Esophagus muscularis mucosa (tissue), 4 donors: ENCODE data around the gene YARS1. TPM values are rescaled to one million over a fixed set of nuclear protein-coding genes. Genes with fewer than 3 reads are reported as not detected.

Experiments used
- DNase-seq: peaks from one replicate; pipeline ENCODE4 v3.0.0-alpha.2; 2017; ENCODE audit errors: extremely low spot score
- H3K27ac ChIP-seq, 4 donors: fragments of 200-600 bp; sonication (generic); replicated peaks in 1 of 4; 1 replicate in 3 of 4; 2 replicates in 1 of 4; pipeline ENCODE4 v1.5.1; 2016 to 2019; ENCODE audit warnings: mild to moderate bottlenecking in 1 of 4
- H3K27me3 ChIP-seq, 4 donors: fragments of 200-600 bp; sonication (generic); one replicate each; pipeline versions ENCODE4 v1.5.1 to v1.6.0; 2016 to 2019
- H3K36me3 ChIP-seq, 4 donors: fragments of 200-600 bp; sonication (generic); one replicate each; pipeline ENCODE4 v1.5.1; 2016 to 2019
- H3K4me1 ChIP-seq, 4 donors: fragments of 200-600 bp; sonication (generic); one replicate each; pipeline ENCODE4 v1.5.1; 2016 to 2019
- H3K4me3 ChIP-seq, 4 donors: fragments of 200-600 bp; sonication (generic); 1 replicate in 2 of 4; 2 replicates in 2 of 4; pipeline ENCODE4 v1.5.1; 2016 to 2019; ENCODE audit warnings: mild to moderate bottlenecking in 4 of 4, moderate library complexity in 1 of 4
- H3K9me3 ChIP-seq, 4 donors: fragments of 200-600 bp; sonication (generic); 1 replicate in 3 of 4; 2 replicates in 1 of 4; pipeline ENCODE4 v1.5.1; 2016 to 2019
- EP300 ChIP-seq: sonication (generic); formaldehyde crosslinking; IDR thresholded peaks from one replicate; pipeline ENCODE4 v1.6.1; 2017; ENCODE audit warnings: antibody characterized with exemption
- POLR2A ChIP-seq: fragments of 450-650 bp; IDR thresholded peaks from one replicate; pipeline ENCODE4 v1.6.1; 2017; ENCODE audit warnings: antibody characterized with exemption, moderate library complexity, mild to moderate bottlenecking, low read depth
- POLR2AphosphoS5 ChIP-seq, 2 donors: sonication (generic); formaldehyde crosslinking; IDR thresholded peaks; one replicate each; pipeline ENCODE4 v1.6.1; 2017; ENCODE audit warnings: antibody characterized with exemption in 2 of 2
- WGBS: methylation state at CpG from one replicate; pipeline ENCODE4 v1.1.5; 2018; 5-methylcytosine and 5-hydroxymethylcytosine counted together
- intact Hi-C: fragments of 100-400 bp; cut with DNase I; formaldehyde crosslinking; loops from one replicate; pipeline ENCODE4 v1.15.1; 2023
- total RNA-seq, 4 donors: library from RNA; depleted of rRNA; stranded (reverse); fragments of >200 nt; gene quantifications; one replicate each; pipeline versions ENCODE4 v1.1.0 to v1.2.1, GENCODE V29; 2016
- TF ChIP-seq, protein P1 (sequence below), 3 experiments: fragments of 200-600 bp in 2 of 3; fragments of 450-650 bp in 1 of 3; sonication (generic) in 2 of 3; IDR thresholded peaks; one replicate each; pipeline ENCODE4 v1.5.1; 2017 to 2019; ENCODE audit warnings: antibody characterized with exemption in 3 of 3, mild to moderate bottlenecking in 2 of 3, moderate library complexity in 1 of 3

Gene YARS1
- total RNA-seq, 4 donors from 2014 or later = 34.1 to 55.7 (median 38.8) TPM

DNA sequence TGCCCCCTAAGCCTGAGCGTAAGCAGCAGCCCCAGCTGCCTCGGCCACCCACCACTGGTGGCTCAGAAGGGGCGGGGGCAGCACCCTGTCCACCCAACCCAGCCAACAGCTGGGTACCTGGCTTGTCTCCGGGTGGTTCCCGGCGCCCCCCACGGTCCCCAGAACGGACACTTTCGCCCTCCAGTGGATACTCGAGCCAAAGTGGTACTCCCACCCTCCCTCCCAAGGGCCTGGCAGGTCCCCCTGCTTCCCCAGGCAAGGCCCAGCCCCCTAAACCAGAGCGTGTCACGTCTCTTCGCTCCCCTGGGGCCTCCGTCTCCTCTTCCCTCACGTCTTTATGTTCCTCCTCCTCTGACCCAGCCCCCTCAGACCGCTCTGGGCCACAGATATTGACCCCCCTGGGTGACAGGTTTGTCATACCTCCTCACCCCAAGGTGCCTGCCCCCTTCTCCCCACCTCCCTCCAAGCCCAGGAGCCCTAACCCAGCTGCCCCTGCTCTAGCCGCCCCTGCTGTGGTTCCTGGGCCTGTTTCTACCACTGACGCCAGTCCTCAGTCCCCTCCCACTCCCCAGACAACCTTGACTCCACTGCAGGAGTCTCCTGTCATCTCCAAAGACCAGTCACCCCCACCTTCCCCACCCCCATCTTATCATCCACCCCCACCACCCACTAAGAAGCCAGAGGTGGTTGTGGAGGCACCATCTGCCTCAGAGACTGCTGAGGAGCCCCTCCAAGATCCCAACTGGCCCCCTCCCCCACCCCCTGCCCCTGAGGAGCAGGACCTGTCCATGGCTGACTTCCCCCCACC lies 46.2 kb downstream of the YARS1 start:
- TF ChIP-seq, protein P1, sequence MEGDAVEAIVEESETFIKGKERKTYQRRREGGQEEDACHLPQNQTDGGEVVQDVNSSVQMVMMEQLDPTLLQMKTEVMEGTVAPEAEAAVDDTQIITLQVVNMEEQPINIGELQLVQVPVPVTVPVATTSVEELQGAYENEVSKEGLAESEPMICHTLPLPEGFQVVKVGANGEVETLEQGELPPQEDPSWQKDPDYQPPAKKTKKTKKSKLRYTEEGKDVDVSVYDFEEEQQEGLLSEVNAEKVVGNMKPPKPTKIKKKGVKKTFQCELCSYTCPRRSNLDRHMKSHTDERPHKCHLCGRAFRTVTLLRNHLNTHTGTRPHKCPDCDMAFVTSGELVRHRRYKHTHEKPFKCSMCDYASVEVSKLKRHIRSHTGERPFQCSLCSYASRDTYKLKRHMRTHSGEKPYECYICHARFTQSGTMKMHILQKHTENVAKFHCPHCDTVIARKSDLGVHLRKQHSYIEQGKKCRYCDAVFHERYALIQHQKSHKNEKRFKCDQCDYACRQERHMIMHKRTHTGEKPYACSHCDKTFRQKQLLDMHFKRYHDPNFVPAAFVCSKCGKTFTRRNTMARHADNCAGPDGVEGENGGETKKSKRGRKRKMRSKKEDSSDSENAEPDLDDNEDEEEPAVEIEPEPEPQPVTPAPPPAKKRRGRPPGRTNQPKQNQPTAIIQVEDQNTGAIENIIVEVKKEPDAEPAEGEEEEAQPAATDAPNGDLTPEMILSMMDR (IDR thresholded peaks at IDR 0.05) = no peak
- TF ChIP-seq EP300 = no peak
- TF ChIP-seq POLR2A = no peak
- TF ChIP-seq POLR2AphosphoS5 (IDR thresholded peaks at IDR 0.05) = no peak
- H3K4me3 ChIP-seq = no peak overlapping the region
- no peaks in the 10 kb centered on the region for H3K9me3 ChIP-seq
- peaks cover 18 to 67% (median 50%) of the 10 kb centered on the region in 4 donors for H3K4me1 ChIP-seq
- intact Hi-C loops = loop anchor here (10.0 kb wide), 1 partner anchor 256 kb away; no protein-coding TSS in a partner anchor
- H3K27ac ChIP-seq = no peak overlapping the region
- WGBS = 86% methylated on average over 13 of the region's 18 CpGs
- peaks cover 0 to 66% (median 50%) of the 10 kb centered on the region in 4 donors for H3K36me3 ChIP-seq
- DNase-seq = no peak
- H3K27me3 ChIP-seq = no peaks in the 10 kb centered on the region

DNA sequence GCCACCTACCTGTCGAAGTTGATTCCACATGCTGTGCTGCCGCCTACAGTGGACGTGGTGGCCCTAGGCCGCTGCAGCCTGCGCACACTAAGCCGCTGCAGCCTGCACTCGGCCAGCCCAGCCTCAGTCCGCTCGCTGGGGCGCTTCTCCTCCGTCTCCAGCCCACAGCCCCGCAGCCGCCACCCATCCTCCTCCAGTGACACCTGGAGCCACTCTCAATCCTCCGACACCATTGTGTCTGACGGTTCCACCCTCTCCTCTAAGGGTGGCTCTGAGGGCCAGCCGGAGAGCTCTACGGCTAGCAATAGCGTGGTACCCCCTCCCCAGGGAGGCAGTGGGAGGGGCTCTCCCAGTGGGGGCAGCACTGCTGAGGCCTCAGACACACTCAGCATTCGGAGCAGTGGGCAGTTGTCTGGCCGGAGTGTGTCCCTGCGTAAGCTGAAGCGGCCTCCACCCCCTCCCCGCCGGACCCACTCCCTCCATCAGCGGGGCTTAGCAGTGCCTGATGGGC lies 46.9 kb downstream of the YARS1 start:
- Histone ChIP-seq H3K4me3 (no peak overlapping the region), H3K36me3 (peaks cover 0 to 59% (median 43%) of the 10 kb centered on the region in 4 donors), H3K4me1 (peaks cover 18 to 67% (median 51%) of the 10 kb centered on the region in 4 donors), H3K9me3 (no peaks in the 10 kb centered on the region), H3K27ac (no peak overlapping the region), H3K27me3 (no peaks in the 10 kb centered on the region)
- 91% methylated on average over 18 of the region's 25 CpGs for WGBS
- DNase-seq = no peak
- no peak for TF ChIP-seq EP300
- TF ChIP-seq POLR2AphosphoS5 (IDR thresholded peaks at IDR 0.05) = no peak
- no peak for TF ChIP-seq POLR2A
- TF ChIP-seq, protein P1 (IDR thresholded peaks at IDR 0.05) = no peak
- intact Hi-C loops = loop anchor here (10.0 kb wide), 1 partner anchor 255 kb away; no protein-coding TSS in a partner anchor

DNA sequence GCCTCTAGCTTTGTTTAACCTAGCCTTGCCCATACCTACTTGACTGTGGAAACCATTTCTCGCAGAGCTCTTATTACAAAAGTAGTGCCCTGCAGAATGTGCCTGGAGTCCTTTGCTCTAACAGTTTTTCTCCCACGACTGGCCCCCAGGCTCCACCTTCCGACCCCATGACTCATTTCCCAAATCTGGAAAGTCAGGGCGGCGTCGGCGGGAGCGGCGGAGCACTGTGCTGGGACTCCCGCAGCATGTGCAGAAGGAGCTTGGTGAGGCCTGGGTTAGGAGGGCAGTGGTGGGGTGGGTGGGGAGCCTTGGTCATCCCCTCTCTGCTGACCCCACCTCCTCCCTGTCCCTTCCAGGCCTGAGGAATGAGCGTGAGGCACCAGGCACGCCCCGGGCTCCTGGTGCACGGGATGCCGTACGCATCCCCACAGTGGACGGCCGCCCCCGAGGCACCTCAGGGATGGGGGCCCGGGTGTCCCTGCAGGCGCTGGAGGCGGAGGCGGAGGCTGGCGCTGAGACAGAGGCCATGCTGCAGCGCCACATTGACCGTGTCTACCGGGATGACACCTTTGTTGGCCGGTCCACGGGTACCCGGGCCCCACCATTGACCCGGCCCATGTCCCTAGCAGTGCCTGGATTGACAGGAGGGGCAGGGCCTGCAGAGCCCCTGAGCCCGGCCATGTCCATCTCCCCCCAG lies 47.5 kb downstream of the YARS1 start:
- Histone ChIP-seq H3K36me3 (peaks cover 0 to 53% (median 37%) of the 10 kb centered on the region in 4 donors), H3K4me1 (peaks cover 18 to 68% (median 54%) of the 10 kb centered on the region in 4 donors)
- DNase-seq = no peak

DNA sequence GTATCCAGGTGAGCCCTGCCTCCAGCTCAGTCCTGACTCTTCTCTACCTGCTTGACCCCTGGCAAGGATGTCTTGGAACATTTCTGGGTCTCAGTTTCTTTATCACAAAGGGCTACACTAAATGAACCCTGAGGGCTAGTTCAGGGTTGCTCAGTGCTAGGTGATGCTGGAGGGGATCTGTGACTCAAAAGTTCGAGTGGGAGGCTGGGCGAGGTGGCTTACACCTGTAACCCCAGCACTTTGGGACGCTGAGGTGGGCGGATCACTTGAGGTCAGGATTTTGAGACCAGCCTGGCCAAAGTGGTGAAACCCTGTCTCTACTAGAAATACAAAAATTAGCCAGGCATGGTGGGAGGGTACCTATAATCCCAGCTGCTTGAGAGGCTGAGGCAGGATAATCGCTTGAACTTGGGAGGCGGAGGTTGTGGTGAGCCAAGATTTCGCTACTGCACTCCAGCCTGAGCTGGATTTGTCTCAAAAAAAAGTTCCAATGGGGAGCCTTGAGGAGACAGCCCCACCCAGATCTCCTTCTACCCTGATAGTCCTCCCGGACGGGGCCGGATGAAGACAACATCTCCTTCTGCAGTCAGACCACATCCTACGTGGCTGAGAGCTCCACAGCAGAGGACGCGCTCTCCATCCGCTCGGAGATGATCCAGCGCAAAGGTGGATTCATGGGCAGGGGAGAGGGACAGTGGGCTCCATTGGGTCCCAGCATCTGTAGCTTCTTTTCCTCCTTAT lies 48.9 kb downstream of the YARS1 start:
- Histone ChIP-seq H3K27ac (peak overlapping the region; percentile 52 to 72 (median 63)), H3K4me3 (no peak overlapping the region), H3K27me3 (no peaks in the 10 kb centered on the region), H3K9me3 (no peaks in the 10 kb centered on the region), H3K36me3 (peaks cover 0 to 43% (median 24%) of the 10 kb centered on the region in 4 donors), H3K4me1 (peaks cover 18 to 79% (median 57%) of the 10 kb centered on the region in 4 donors)
- intact Hi-C loops = no loop called here
- TF ChIP-seq, protein P1 (IDR thresholded peaks at IDR 0.05) = no peak
- TF ChIP-seq POLR2AphosphoS5 (IDR thresholded peaks at IDR 0.05) (no peak), EP300 (no peak), POLR2A (no peak)
- no peak for DNase-seq
- WGBS = 71% methylated on average over 14 of the region's 16 CpGs

More for the DNA sequence above, 47.5 kb downstream of the YARS1 start:
- TF ChIP-seq EP300 (no peak), POLR2AphosphoS5 (IDR thresholded peaks at IDR 0.05) (no peak), POLR2A (no peak)
- TF ChIP-seq, protein P1 (IDR thresholded peaks at IDR 0.05) = no peak
- Histone ChIP-seq H3K4me3 (no peak overlapping the region), H3K9me3 (no peaks in the 10 kb centered on the region), H3K27me3 (no peaks in the 10 kb centered on the region), H3K27ac (peak overlapping the region in 1 of 4 donors; percentile 31)
- 84% methylated on average over 28 of the region's 32 CpGs for WGBS
- intact Hi-C loops = loop anchor here (10.0 kb wide), 1 partner anchor 255 kb away; no protein-coding TSS in a partner anchor
